HG02870 (cell line): ENCODE measurements around the gene CCDC192.

Experiments
- ATAC-seq: cut with Tn5 transposase; IDR thresholded peaks from one replicate; pipeline ENCODE4 v1.9.1; 2021; ENCODE audit warnings: mild to moderate bottlenecking, moderate library complexity; ENCODE audit not compliant: unreplicated experiment

Gene CCDC192

GRCh38 chr5:127943061-127943371 lies 239.8 kb downstream of the CCDC192 start:
- ATAC-seq, result peak; percentile 87

DNA sequence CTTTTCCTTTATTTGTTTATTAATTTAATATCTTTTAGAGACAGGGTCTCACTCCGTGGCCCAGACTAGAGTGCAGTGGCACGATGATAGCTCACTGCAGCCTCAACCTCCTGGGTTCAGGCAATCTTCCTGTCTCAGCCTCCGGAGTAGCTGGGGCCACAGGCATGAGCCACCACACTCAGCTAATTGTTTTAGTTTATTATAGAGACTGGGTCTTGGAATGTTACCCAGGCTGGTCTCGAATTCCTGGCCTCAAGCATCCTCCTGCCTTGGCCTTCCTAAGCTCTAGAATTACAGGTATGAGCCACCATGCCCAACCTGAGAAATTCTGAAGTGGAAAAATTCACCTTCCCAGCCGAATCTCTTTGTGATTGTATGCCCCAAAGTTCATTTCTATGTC lies 240.9 kb downstream of the CCDC192 start:
- ATAC-seq, result no peak

- no peak for ATAC-seq
Measured at GRCh38 chr5:127947941-127948340, 244.8 kb downstream of the CCDC192 start.

DNA sequence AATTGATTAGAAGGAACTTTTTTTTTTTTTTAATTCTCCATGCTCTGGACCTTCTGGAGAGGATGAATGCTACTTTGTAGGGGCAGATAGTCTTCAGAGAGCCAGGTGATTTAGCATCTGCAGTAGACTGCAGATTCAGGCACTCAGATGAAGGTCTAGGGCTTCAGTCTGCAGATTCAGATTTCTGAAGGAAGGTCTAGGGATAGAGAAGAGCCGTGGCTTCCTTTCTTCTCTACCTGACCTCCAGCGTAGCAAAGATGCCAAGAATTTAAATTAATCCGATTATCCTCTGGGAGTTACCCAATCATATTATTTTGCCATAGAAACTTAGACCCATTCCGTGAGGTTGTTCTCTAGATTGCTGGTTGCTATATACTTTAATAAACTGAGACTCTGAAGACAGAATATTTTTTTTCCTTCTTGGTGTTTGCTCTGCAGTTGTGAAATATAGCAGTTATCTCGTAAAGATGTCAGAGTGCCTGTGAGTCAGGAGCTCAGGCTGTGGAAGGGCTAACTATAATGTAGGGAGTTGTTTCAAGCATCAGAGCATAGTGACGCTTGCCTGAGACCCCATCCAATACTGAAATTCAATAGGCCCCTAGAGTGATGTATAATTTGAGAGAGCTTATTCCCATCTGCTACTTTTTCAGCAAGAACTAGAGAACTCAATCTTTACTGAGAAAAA lies 247.7 kb downstream of the CCDC192 start:
- no peak for ATAC-seq

- peak; percentile 62 for ATAC-seq
Measured at GRCh38 chr5:127951791-127952190, 248.6 kb downstream of the CCDC192 start.

GRCh38 chr5:127957183-127957582 lies 254.0 kb downstream of the CCDC192 start:
- no peak for ATAC-seq

GRCh38 chr5:127957701-127958239 lies 254.6 kb downstream of the CCDC192 start:
- ATAC-seq, result no peak

DNA sequence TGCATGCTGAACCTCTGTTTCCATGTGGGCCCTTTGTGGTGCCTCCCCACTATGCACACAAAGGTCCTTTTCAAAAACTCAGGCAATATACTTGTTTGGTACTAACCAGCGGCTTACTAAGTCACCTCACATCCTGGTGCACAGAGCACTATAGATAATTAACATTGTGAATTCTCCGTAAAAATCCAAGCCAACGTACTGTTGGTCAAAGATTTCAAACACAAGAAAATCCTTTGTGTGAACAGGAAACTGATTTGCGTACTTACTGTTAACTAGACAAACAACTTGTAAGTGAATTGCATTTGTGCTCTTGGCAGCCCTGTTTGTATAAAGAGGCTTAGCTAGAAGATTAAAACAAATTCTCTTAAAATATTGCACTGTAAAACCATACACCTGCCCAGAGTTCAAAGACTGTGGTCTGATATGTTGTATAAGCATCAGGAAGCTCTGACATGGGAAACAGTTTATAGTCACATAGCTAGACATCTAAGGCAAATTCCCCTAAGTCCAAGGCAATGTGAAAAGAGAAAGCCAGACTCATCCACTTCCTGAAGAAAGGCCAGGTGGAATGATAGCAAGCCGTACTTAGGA lies 255.3 kb downstream of the CCDC192 start:
- no peak for ATAC-seq

- ATAC-seq, result no peak
Measured at GRCh38 chr5:127959152-127959764, 256.1 kb downstream of the CCDC192 start.

- no peak for ATAC-seq
Measured at GRCh38 chr5:127960270-127960691, 257.1 kb downstream of the CCDC192 start.

GRCh38 chr5:127961006-127961762 lies 258.0 kb downstream of the CCDC192 start:
- no peak for ATAC-seq

GRCh38 chr5:127961763-127962145 lies 258.6 kb downstream of the CCDC192 start:
- no peak for ATAC-seq

GRCh38 chr5:127962491-127962890 lies 259.3 kb downstream of the CCDC192 start:
- ATAC-seq, result no peak

DNA sequence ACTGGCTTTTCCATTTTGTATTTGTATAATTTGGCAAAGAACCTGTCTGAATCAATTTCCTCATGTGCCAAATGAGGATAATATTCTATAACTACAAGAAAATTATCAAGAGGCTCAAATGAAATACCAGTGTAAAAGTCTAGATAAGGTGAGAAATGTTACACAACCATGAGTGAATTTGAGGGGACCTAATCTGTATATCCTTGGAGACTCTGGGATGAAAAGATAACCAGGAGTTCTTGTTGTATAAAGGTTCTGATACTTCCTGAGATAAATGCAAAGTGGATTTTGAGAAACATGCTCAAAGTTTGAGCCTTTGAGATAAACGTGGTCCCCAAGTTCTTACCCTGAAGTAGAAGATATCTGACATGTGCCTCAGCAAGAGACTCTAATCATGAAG lies 260.0 kb downstream of the CCDC192 start:
- ATAC-seq, result no peak

DNA sequence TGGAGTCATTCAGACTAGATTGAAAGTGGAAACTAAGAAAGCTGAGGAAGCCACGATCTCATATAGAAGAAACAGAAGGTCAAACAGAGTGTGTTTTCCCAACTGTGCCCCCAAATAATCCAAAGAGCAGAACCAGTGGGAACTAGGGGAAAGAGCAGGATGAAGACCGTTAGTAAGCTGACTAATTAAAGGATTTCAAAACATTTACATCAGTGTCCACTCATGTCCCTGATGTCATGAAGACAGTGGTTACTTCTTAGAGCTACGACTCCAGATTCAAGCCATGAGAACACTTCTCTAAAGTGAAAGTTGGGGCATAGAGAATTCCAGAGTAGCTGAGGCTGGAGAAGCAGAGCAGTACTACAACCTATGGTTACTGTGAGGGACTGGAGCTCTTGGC lies 260.7 kb downstream of the CCDC192 start:
- no peak for ATAC-seq

DNA sequence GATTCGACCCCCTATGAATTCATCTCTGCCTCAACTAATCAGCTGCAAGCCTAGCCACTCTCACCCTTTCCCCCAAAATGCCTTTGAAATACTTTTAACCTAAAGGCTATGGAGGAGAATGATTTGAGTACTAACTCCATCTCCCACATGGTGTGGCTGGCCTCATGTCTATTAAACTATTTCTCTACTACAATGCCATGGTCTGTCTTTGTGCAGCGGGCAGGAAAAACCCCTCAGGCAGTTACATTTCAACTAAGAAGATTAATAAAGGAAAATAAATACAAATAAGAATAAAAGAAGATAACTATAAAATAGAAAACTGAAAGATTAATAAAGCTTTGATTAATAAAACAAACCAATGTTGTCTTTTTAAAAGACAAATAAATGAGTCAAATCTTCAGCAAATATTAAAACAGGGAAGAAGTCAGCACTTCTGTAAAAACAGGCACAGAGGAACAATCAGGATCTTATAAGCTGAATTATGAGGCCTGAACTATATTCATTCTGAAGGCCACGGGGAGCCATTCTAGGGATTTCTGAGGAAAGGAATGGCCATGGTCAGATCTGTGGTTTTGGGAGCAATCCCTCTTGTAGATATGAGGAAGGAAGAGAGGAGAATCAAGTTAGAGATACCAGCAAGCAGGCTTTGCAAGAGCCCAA lies 264.3 kb downstream of the CCDC192 start:
- no peak for ATAC-seq

DNA sequence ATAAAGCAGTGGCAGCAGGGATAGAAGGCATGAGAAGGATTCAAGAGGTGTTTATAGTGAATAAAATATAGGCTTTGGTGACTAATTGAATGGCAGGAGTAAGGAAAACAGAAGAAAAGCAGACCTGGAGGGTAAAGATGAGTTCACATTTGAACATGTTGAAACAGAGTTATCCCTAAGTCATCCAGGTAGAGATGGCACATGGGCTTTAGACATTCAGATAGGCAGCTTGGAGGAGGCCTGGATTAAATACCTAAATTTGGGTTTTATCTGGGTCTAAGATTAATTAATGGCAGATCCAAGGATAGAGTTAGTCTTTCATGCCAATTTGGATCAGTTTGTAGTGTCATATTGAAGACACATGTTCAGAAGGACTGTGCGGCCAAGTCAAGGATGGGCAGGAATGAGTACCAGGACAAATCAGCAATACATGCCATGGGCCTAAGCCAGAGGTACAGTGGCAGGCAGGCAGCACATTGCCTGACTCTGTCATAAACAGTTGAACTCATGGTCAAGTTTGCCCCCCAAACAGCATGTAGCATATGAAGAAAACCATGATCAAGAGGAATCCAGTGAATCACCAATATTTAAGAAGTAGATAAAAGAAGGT lies 264.9 kb downstream of the CCDC192 start:
- no peak for ATAC-seq

DNA sequence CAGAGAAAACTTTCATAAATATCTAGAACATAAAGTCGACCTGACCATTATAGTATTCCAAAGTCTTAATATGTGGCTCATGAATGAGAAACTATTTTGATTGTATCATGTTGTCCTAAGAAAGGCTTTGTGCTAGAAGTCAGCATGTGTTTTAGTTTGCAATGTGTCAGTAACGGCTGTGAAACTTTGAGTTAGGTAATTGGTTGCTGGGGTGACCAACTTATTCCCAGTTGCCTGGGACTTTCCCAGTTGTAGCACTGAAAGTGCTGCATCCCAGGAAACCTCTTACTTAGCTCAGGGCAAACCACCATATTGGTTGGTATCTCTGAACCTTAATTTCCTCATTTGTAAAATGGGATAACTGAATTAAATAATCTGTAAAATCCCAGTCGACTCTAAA lies 265.8 kb downstream of the CCDC192 start:
- no peak for ATAC-seq

DNA sequence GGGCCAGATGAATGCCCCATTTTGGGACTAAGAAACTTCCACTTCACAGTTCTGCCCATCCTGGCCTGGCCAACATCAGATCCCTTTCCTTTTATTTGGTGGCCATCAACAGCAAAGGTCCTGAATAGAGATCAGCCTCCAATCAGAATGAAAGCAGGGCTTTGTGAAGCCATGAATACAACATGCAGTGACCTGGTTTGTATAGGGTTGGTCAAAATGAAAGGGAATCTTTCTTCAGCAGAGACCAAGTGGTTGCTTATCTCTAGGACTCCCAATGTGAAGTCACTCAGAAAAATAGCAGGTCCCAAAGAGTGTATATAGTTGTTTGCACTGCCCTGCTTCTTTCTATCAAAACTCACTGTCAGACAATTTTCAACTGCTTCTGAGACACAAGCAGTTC lies 266.5 kb downstream of the CCDC192 start:
- ATAC-seq, result no peak

DNA sequence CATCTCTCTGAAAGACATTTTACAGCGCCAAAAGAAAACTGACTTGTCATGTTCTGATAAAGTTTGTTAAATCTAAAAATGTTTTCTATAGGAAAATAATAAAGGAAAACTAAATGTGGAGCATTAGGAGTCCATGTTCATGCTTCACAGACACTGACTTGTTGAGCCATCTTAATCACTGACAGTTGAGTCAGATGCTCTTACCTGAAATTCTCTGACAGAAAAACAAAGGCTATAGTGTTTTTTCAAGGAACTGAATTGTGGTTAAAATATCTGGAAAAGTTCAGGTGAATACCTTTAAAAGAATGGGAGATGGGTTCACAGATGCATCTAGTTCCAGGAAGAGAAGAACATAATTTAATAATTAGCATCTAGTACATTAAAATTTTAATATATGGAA lies 266.9 kb downstream of the CCDC192 start:
- no peak for ATAC-seq
